ENCODE measurements around the gene GIGYF2. TPM values are rescaled to one million over a fixed set of nuclear protein-coding genes. Genes with fewer than 3 reads are reported as not detected.

The GIGYF2 gene
- total RNA-seq, 1 experiment from 2014 or later = 68.3 TPM

- DNase-seq (ENCODE audit: low read depth, low spot score) = no peak
- ChIA-PET POLR2A (no interaction called here), CTCF (no interaction called here)
- Histone ChIP-seq H3K27ac (ENCODE audit: low read length) (no peak overlapping the region), H3K4me3 (ENCODE audit: low read depth in 2 of 2, low read length in 2 of 2) (no peak overlapping the region), H3K36me3 (ENCODE audit: control insufficient read depth, insufficient read depth, low read length) (no peaks in the 10 kb centered on the region), H3K9me3 (ENCODE audit: control insufficient read depth, insufficient read depth, low read depth, low read length) (no peaks in the 10 kb centered on the region), H3K27me3 (ENCODE audit: control insufficient read depth, insufficient read depth, low read length) (no peaks in the 10 kb centered on the region), H3K4me1 (ENCODE audit: control insufficient read depth, insufficient read depth, low read length) (no peaks in the 10 kb centered on the region)
- intact Hi-C loops (cut with micrococcal nuclease; ENCODE audit: unreplicated experiment) (no loop called here), in situ Hi-C loops (cut with HindIII; ENCODE audit: low pct_unique_long_range_greater_than_20kb, low sequenced_read_pairs) (no loop called here)
- no peak for ATAC-seq
- BruUV-seq (replicated peaks) = no TSS peak
- no peak for TF ChIP-seq TCF7L2 (IDR thresholded peaks at IDR 0.05; ENCODE audit: low read depth, low read length)
- TF ChIP-seq REST (IDR thresholded peaks at IDR 0.05; ENCODE audit: insufficient read depth in 1 of 2, low read depth in 2 of 2, low read length in 1 of 2) = no peak
- TF ChIP-seq POLR2AphosphoS5 (IDR thresholded peaks at IDR 0.05; ENCODE audit: low read depth, low read length) = no peak
- no peak for TF ChIP-seq CTCF (IDR thresholded peaks at IDR 0.05)
- TF ChIP-seq SIN3A (IDR thresholded peaks at IDR 0.05; ENCODE audit: borderline replicate concordance, insufficient read depth, low read depth, low read length) = no peak
Measured at GRCh38 chr2:232886176-232886575, 189.0 kb downstream of the GIGYF2 start.

- Histone ChIP-seq H3K27ac (ENCODE audit: low read length) (no peak overlapping the region), H3K4me3 (ENCODE audit: low read depth in 2 of 2, low read length in 2 of 2) (no peak overlapping the region), H3K4me1 (ENCODE audit: control insufficient read depth, insufficient read depth, low read length) (no peaks in the 10 kb centered on the region), H3K36me3 (ENCODE audit: control insufficient read depth, insufficient read depth, low read length) (no peaks in the 10 kb centered on the region), H3K27me3 (ENCODE audit: control insufficient read depth, insufficient read depth, low read length) (no peaks in the 10 kb centered on the region), H3K9me3 (ENCODE audit: control insufficient read depth, insufficient read depth, low read depth, low read length) (no peaks in the 10 kb centered on the region)
- TF ChIP-seq CTCF (IDR thresholded peaks at IDR 0.05) (no peak), REST (IDR thresholded peaks at IDR 0.05; ENCODE audit: insufficient read depth in 1 of 2, low read depth in 2 of 2, low read length in 1 of 2) (no peak), TCF7L2 (IDR thresholded peaks at IDR 0.05; ENCODE audit: low read depth, low read length) (no peak), SIN3A (IDR thresholded peaks at IDR 0.05; ENCODE audit: borderline replicate concordance, insufficient read depth, low read depth, low read length) (no peak), POLR2AphosphoS5 (IDR thresholded peaks at IDR 0.05; ENCODE audit: low read depth, low read length) (no peak)
- intact Hi-C loops (cut with micrococcal nuclease; ENCODE audit: unreplicated experiment) = no loop called here
- POLR2A ChIA-PET = no interaction called here
- in situ Hi-C loops (cut with HindIII; ENCODE audit: low pct_unique_long_range_greater_than_20kb, low sequenced_read_pairs) = no loop called here
- DNase-seq (ENCODE audit: low read depth, low spot score) = no peak
- ATAC-seq = no peak
- BruUV-seq (replicated peaks) = no TSS peak
- CTCF ChIA-PET = no interaction called here
Measured at GRCh38 chr2:232886632-232887031, 189.5 kb downstream of the GIGYF2 start.
